Stimulated activated CD8-positive, alpha-beta memory T cell treated with anti-CD3 and anti-CD28 coated beads, Interleukin-12 subunit alpha, Interleukin-12 subunit beta, amount 100 ng/mL, for 24 hours (primary cell): ENCODE measurements around the gene PLAC9.

Experiments used
- DNase-seq: peaks from one replicate; pipeline ENCODE4 v3.0.0-alpha.2; 2020; ENCODE audit errors: extremely low read depth

Gene PLAC9

GRCh38 chr10:80184291-80184690 lies 51.8 kb downstream of the PLAC9 start:
- DNase-seq, result no peak

GRCh38 chr10:80185578-80186299 lies 53.2 kb downstream of the PLAC9 start:
- no peak for DNase-seq

GRCh38 chr10:80186364-80187012 lies 54.0 kb downstream of the PLAC9 start:
- DNase-seq, result no peak

GRCh38 chr10:80187060-80187459 lies 54.5 kb downstream of the PLAC9 start:
- DNase-seq, result no peak

GRCh38 chr10:80187465-80188409 lies 55.2 kb downstream of the PLAC9 start:
- no peak for DNase-seq

GRCh38 chr10:80188713-80189112 lies 56.2 kb downstream of the PLAC9 start:
- no peak for DNase-seq

GRCh38 chr10:80191589-80192270 lies 59.2 kb downstream of the PLAC9 start:
- DNase-seq, result no peak

GRCh38 chr10:80192553-80192952 lies 60.0 kb downstream of the PLAC9 start:
- no peak for DNase-seq

- no peak for DNase-seq
These were observed 62.0 kb downstream of the PLAC9 start for GRCh38 chr10:80194373-80195045.
